HG03097 (cell line): Measurements from ENCODE around the gene GJD3.
A peak's percentile ranks its signal among the peaks of the same experiment; 100 is the strongest.
"Not testable (repeated sequence)": the region's sequence is repeated elsewhere in the genome, so short reads cannot be mapped to it uniquely, and the experiment has no call there.

Source experiments
- ATAC-seq: cut with Tn5 transposase; IDR thresholded peaks from one replicate; pipeline ENCODE4 v1.9.1; 2021; ENCODE audit not compliant: unreplicated experiment, low FRiP score

GJD3 gene

DNA sequence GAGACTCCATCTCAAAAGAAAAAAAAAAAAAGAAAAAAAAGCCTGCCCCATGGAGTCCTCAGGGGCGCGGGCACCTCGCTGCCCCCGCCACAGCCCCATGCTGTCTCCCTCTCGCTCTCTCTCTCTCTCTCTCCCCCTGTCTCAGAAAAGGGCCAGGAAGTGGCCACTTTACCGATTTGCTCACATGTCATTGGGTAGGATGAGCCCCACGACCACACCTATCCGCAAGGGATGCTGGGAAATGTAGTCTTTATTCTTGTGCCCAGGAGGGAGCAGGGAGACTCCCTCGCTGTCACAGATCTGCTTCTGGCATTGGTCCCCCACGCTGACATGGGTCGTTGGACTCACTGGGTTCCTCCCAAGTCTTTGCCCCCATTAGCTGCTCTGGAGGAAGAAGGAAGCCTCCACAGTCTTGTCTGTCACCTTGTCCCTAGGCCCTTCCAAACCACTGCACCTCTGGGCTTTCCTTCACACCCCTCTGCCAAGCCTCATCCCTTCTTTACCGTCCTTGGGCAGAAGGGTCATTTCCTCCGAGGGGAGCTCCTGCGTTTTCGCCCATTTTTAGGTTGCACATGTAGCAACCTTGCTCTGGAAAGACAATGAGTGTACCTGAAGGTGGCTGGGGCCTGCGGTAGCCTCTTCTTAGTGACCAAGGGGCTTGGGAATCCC lies 6.9 kb upstream of the GJD3 start:
- no peak for ATAC-seq

GRCh38 chr17:40369923-40370322 lies 5.4 kb upstream of the GJD3 start:
- ATAC-seq: no peak

DNA sequence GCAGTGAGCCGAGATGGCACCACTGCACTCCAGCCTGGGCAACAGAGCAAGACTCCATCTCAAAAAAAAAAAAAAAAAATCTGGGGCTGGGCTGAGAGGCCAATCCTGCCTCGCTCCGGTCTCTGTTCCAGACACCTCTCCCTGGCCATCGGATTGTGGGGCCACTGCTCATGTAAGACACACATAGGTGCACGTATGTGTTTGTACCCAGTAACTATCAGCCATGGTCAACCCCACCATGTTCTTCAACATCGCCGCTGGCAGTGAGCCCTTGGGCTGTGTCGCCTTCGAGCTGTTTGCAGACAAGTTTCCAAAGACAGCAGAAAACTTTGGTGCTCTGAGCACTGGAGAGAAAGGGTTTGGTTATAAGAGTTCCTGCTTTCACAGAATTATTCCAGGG lies 3.2 kb upstream of the GJD3 start:
- not testable (repeated sequence) for ATAC-seq

DNA sequence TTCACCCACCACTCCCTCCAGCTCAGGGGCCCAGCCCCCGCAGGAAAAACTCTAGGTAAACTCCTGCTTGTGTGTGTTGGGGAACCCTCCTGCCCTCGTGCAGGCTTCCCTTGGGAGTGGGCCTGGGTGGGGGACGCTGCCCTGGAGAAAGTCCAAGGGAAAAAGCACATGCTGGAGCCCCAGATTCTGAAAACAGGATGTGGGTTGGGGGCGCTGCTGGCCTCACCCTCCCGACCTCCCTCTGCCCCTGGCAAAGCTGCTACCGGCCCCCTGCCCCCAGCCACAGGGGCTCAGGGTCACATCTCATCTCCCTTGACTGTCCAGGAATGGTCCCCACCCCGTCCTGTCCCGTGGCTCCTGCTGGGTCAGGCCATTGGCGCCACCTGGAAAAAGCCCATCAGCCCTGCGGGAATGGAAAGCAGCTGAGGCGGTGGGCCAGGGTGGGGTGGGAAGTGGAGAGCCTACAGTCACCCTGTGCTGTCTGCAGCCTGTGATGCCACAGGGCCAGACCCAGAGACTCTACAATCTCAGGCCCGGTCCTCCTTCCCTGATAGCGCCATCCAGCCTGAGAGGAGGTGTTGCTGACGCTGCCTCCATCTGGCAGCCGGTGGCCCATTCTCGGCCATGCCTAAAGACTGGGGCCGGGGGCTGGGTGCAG lies 2.5 kb upstream of the GJD3 start:
- no peak for ATAC-seq

DNA sequence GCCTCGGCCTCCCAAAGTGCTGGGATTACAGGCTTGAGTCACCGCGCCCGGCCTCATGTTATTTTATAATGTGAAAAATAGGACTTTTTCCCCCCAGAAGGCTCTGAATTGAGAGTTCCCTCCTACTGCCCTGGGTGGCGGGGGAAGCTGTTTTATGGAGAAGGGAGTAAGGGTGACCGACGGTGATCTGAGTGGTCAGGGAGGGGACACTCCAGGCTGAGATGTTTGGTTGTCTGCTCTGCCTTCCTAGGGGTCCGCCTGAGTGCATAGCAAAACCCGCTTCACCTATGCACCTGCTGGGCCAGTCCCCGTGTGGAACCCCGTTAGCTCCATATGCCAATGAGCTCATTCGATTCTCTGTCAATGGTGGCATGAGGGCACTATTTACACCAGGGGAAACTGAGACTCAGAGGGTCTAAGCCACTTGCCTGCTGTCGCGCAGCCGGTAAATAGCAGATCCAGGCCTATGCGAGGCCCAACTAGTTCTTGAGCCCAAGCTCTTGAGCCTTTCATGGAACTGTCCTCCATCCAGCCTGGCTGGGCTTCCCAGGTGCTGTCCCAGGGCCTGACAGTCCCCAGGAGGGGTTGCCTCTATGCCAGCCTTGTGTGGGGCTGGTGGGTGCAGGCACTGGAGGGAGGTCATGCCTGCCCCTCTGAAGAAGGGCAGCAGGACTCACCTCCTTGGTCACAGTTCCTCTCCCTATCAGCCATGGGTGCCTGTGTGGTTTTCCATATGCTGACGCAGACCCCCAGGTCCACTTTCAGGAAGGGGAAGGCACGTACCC lies 1.7 kb upstream of the GJD3 start:
- no peak for ATAC-seq

GRCh38 chr17:40364906-40365305 lies 369 bp upstream of the GJD3 start:
- ATAC-seq: no peak

GRCh38 chr17:40363111-40363827 lies 1.3 kb downstream of the GJD3 start:
- no peak for ATAC-seq

- ATAC-seq: peak; percentile 71
These were observed 1.8 kb downstream of the GJD3 start for GRCh38 chr17:40362696-40363110.

GRCh38 chr17:40361925-40362695 lies 2.4 kb downstream of the GJD3 start:
- peak; percentile 19 for ATAC-seq

GRCh38 chr17:40361063-40361924 lies 3.2 kb downstream of the GJD3 start:
- ATAC-seq: no peak

DNA sequence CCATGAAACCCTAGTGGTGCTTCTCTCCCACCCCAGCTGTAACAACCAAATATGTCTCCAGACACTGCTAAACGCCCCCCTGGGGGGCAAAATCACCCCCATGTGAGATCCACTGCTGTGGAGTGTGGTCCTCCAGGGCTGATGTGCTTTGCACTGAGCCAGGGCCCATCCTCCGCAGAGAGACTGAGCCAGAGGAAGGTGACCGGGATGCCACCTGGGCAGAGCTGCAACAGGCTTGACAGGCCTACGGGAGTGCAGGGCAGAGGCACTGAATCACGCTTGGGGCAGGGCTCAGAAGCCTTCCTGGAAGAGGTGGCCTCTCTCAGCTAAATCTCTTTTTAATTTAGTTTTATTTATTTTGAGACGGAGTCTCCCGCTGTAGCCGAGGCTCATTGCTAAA lies 4.4 kb downstream of the GJD3 start:
- ATAC-seq: no peak

DNA sequence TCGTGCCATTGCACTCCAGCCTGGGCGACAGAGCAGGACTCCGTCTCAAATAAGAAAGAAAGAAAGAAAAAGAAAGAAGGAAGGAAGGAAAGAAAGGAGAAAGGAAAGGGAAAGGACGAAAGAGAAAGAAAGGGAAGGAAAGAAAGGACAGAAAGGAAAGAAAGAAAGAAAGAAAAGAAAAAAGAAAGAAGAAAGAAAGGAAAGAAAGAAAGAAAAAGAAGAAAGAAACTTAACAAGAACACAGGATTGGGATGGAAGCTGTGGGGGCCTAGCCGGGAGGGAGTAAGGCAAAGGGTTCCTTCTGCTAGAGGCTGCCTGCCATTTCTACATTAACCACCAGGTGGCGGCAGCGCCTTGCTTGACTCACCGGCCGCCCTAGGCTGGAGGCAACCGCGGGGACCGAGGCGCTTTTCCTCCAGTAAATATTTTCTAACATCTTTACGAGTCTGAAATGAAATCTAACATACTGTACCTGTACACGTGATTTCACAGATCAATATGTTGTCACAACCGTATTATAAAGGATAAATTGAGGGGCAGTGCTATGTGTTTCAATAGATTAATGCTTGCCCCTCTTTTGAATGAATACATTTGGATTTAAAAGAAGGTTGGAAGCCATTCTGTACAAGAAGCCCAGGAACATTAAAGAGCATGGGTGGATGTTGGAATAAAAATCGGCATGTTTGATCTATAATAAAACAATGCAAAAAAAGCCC lies 6.1 kb downstream of the GJD3 start:
- peak; percentile 46 for ATAC-seq

DNA sequence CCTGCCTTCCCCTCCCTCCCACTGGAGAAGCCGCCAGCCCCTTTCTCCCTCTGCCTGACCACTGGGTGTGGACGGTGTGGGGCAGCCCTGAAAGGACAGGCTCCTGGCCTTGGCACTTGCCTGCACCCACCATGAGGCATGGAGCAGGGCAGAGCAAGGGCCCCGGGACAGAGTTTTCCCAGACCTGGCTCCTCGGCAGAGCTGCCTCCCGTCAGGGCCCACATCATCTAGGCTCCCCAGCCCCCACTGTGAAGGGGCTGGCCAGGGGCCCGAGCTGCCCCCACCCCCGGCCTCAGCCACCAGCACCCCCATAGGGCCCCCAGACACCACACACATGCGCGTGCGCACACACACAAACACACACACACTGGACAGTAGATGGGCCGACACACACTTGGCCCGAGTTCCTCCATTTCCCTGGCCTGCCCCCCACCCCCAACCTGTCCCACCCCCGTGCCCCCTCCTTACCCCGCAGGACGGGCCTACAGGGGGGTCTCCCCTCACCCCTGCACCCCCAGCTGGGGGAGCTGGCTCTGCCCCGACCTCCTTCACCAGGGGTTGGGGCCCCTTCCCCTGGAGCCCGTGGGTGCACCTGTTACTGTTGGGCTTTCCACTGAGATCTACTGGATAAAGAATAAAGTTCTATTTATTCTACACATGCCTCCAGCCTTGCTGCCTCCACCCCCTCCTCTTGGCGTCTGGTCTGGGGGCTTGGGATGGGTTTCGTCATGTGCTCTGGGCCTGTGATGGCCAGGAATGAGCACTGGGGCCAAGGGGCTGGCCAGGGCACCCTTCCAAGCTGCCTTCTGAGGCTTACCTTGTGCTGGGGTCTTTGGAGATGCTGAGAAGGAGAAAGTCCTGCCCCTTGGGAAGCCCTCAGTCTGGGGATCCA lies 7.3 kb downstream of the GJD3 start:
- no peak for ATAC-seq

DNA sequence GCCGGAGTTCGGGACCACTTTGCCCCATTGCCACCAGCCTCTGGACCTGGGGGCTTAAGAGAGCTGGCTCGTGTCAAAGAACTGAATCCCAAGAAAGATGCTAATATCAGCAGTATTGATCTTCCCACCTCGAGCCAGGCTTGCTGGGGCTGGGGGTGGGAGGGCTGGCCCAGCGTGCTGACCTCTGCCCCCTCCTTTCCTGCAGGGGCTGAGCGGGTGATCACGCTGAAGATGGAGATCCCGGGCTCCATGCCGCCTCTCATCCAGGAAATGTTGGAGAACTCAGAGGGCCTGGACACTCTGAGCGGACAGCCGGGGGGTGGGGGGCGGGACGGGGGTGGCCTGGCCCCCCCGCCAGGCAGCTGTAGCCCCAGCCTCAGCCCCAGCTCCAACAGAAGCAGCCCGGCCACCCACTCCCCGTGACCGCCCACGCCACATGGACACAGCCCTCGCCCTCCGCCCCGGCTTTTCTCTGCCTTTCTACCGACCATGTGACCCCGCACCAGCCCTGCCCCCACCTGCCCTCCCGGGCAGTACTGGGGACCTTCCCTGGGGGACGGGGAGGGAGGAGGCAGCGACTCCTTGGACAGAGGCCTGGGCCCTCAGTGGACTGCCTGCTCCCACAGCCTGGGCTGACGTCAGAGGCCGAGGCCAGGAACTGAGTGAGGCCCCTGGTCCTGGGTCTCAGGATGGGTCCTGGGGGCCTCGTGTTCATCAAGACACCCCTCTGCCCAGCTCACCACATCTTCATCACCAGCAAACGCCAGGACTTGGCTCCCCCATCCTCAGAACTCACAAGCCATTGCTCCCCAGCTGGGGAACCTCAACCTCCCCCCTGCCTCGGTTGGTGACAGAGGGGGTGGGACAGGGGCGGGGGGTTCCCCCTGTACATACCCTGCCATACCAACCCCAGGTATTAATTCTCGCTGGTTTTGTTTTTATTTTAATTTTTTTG lies 8.5 kb downstream of the GJD3 start:
- no peak for ATAC-seq

- no peak for ATAC-seq
These were observed 9.3 kb downstream of the GJD3 start for GRCh38 chr17:40355123-40355803.
